ENCODE measurements around the gene PLCH2. TPM values are rescaled to one million over a fixed set of nuclear protein-coding genes. Genes with fewer than 3 reads are reported as not detected.

Gene PLCH2
- total and polyA plus RNA-seq, 2 of the 13 experiments (the other 11 are each of a cell fraction or from before 2014, with no cell fraction given), result 0.15 to 0.67 TPM

- peak; percentile 72 for TF ChIP-seq HNRNPLL (IDR thresholded peaks at IDR 0.05; ENCODE audit: low read depth, low read length, poor library complexity, severe bottlenecking)
- no peak for TF ChIP-seq NCOA2 (CRISPR knock-in tag; IDR thresholded peaks at IDR 0.05)
- TF ChIP-seq ZNF841 (CRISPR knock-in tag; IDR thresholded peaks at IDR 0.05; ENCODE audit: borderline replicate concordance), result no peak
- TF ChIP-seq MIER3 (CRISPR knock-in tag; IDR thresholded peaks at IDR 0.05; ENCODE audit: borderline replicate concordance), result no peak; the same call in 1 of the 2 replicates
- peak; percentile 55; the same call in 1 of the 2 replicates for TF ChIP-seq ZNF670 (CRISPR knock-in tag; IDR thresholded peaks at IDR 0.05; ENCODE audit: borderline replicate concordance)
- TF ChIP-seq ZNF784 (CRISPR knock-in tag; IDR thresholded peaks at IDR 0.05; ENCODE audit: borderline replicate concordance), result no peak
- no peak for TF ChIP-seq FOXK1 (CRISPR knock-in tag; IDR thresholded peaks at IDR 0.05; ENCODE audit: borderline replicate concordance, low read depth)
- TF ChIP-seq ESRRA (CRISPR knock-in tag; IDR thresholded peaks at IDR 0.05; ENCODE audit: low read depth), result 0 out of 2 replicates have a peak, but pooled peaks have one; percentile 53
- no peak for TF ChIP-seq EED (CRISPR knock-in tag; IDR thresholded peaks at IDR 0.05)
- TF ChIP-seq MAZ (IDR thresholded peaks at IDR 0.05; ENCODE audit: borderline replicate concordance, low read depth, low read length), result peak; percentile 49; the same call in 1 of the 2 replicates
- peak; percentile 19; the same call in 1 of the 2 replicates for TF ChIP-seq MAZ (CRISPR knock-in tag; IDR thresholded peaks at IDR 0.05; ENCODE audit: low read depth)
- TF ChIP-seq SKIL (CRISPR knock-in tag; IDR thresholded peaks at IDR 0.05; ENCODE audit: borderline replicate concordance), result peak; percentile 29; the same call in 1 of the 2 replicates
- no peak for TF ChIP-seq THAP9 (CRISPR knock-in tag; IDR thresholded peaks at IDR 0.05; ENCODE audit: borderline replicate concordance)
- TF ChIP-seq ZFAT (CRISPR knock-in tag; conservative IDR thresholded peaks at IDR 0.05), result no peak
- no peak for TF ChIP-seq SMAD1 (CRISPR knock-in tag; IDR thresholded peaks at IDR 0.05; ENCODE audit: borderline replicate concordance, low read depth)
- no peak for TF ChIP-seq GLMP (CRISPR knock-in tag; IDR thresholded peaks at IDR 0.05; ENCODE audit: borderline replicate concordance)
- TF ChIP-seq PTBP1 (IDR thresholded peaks at IDR 0.05; ENCODE audit: low read depth, low read length, poor library complexity, severe bottlenecking), result no peak
- no peak; the same call in 1 of the 2 replicates for TF ChIP-seq ZNF281 (CRISPR knock-in tag; IDR thresholded peaks at IDR 0.05; ENCODE audit: borderline replicate concordance)
Observed at GRCh38 chr1:2546515-2547209, 70.6 kb downstream of the PLCH2 start (continued).

All from HepG2 (cell line).